IPS-NIHi11 (cell line): ENCODE measurements around the gene UNK.

Experiments
- DNase-seq: peaks from one replicate; pipeline ENCODE4 v3.0.0; 2012; ENCODE audit warnings: mixed read lengths, low spot score

Gene UNK

DNA sequence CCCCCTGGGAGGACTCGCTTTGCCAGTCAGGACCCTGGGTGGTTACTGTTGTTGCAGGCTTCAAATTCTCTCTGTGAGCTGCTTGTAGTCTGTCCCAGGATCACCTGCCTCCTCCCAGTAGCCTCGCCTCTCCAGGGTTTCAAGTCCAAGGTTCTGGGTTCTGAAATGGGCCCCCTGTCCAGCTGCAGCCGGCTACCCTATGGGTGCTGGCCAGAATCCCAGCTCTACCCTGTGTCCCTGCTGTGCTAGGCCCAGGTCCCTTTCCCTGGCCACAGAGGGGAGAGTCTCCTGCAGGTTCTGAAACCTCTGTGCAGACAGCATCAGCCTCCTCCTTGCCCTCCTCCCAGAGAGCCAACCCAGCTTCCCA lies 38.2 kb downstream of the UNK start:
- no peak for DNase-seq

DNA sequence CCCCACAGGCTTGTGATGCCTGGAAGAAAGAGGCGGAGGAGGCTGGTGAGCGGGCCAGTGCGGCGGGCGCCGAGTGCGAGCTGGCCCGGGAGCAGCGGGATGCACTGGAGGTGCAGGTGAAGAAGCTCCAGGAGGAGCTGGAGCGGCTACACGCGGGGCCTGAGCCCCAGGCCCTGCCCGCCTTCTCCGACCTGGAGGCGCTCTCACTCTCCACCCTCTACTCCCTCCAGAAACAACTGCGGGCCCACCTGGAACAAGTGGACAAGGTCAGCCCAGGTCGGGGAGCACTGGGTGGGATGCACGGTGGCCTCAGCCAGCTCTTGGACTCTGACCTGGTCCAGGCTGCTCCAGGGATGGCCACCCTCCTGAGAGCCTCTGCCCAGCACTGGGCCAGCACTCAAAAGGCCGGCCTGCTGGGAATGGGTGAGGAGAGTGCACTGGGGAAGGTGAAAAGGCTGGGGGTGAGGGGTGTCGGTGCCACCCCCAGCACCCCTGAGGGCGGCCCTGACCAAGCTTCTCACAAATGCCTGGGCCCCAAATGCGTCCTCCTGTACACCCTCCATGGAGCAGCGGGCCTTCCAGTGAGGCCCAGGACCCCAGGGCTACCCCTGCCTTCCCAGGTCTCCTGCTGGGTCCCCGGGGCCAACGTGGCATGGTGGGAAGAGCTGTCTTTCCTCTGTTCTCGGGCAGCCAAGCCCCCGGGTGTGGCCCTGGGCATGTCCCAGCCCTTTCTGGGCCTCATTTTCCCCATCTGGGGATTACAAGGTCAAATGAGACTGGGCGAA lies 38.8 kb downstream of the UNK start:
- DNase-seq, result no peak

DNA sequence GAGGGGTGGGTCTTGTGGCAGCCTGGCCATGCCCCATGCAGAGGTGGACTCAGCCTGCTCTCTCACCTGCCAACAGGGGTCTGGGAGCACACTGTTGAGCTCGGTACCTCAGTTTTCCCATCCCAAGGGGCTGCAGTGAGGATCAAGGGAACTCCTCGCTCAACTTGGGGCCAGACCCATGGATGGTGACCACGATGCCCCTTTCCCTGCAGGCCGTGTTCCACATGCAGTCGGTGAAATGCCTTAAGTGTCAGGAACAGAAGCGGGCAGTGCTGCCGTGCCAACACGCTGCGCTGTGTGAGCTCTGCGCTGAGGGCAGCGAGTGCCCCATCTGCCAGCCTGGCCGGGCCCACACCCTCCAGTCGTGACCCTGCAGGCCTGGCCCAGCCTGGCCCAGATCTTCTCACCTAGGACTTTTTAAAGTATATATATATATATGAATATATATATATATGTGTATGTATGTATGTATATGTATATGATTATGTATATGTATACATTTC lies 39.5 kb downstream of the UNK start:
- DNase-seq, result no peak

DNA sequence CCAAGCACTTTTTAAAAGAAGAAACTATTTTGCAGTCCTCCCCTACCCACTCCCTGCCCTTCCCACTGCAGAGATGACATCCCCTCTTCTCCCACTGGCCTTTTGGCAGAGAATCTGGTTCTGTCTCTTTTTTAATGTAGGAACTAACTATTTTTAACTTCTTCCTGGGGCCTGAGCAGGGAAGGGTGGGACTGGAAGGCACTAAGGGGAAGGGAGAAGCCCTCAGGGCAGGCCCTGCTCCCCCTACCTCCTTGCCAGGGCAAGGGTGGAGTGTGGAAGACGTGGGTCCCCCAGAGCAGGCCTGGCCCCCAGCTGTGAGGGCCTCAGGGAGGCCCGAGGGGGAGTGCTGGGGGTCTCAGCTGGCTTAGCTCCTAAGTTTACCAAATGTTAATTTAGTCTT lies 40.1 kb downstream of the UNK start:
- no peak for DNase-seq

DNA sequence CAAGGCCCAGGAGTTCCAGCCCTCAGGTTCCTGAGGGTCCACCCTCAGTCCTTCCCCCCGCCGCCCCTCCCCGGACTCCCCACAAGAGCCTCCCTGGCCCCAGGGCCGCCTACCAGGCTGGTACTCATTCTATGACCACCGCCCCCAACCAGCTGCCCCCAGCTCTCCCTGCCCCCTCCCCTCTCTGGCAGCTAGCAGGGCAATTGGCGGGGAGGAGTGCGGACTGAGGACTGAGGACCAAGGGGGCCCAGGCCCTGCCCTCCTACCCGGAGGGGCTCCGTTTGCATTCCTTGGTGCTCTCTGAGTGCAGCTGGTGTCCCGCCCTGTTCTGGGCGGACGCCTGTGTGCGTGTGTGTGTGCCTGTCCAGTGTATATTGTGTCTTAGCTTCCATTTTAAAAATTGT lies 40.5 kb downstream of the UNK start:
- no peak for DNase-seq

DNA sequence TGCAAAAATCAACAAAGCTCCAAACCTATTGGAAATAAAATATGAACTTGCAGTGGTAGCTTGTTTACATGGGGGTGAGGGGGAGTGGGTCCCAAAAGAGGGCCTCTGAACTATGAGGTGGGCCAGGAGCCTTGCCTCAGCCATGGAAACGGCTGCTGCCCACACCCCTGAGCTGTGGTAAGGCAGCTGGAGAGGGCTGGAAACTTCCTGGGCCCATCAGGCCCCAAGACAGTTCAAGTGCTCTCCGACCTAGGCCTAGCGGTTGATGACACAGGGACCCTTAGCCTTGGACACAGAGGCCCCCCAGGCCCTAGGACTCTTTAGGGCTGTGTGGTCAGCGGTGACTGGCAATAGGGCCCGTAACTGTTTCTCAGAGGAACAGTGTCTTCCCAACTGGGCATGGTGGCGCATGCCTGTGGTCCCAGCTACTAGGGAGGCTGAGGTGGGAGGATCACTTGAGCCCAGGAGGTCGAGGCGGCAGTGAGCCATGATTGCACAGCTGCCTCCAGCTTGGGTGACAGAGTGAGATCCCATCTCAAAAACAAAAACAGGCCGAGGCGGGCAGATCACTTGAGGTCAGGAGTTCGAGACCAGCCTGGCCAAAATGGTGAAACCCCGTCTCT lies 41.3 kb downstream of the UNK start:
- no peak for DNase-seq

DNA sequence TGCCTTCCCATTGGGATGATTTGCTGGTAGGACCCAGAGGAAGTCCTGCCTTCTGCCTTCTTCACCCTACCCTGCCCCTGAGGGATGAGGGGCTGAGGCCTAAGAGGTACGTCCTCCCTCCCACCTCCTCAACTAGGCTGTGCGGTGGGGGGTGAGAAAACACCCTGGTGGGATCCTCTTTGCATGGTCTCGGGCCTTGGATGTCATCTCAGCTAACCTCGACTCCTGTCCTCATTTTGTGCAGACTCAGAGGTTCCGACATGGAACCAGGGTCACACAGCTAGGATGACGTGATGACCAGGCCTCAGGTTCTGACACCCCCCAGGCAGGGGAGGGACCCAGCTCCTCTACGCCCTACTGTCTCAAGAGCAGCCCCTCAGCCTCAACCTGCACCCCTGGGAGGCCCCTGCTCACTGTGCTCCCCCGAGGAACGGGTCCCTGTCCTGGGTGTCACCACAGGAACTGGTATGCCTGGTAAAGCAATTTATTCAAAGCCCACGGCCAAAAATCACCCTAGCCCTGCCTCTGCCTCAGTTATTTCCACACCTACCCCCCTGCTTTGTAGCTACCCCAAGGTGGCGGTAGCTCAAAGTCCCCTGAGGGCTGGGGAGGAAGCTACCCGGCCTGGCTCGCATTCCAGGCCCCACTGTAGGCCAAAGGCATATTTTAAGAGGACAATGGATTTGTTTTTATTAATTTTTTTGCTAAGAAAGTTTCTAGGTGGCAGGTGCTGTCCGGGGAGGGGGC lies 42.1 kb downstream of the UNK start:
- DNase-seq, result no peak

DNA sequence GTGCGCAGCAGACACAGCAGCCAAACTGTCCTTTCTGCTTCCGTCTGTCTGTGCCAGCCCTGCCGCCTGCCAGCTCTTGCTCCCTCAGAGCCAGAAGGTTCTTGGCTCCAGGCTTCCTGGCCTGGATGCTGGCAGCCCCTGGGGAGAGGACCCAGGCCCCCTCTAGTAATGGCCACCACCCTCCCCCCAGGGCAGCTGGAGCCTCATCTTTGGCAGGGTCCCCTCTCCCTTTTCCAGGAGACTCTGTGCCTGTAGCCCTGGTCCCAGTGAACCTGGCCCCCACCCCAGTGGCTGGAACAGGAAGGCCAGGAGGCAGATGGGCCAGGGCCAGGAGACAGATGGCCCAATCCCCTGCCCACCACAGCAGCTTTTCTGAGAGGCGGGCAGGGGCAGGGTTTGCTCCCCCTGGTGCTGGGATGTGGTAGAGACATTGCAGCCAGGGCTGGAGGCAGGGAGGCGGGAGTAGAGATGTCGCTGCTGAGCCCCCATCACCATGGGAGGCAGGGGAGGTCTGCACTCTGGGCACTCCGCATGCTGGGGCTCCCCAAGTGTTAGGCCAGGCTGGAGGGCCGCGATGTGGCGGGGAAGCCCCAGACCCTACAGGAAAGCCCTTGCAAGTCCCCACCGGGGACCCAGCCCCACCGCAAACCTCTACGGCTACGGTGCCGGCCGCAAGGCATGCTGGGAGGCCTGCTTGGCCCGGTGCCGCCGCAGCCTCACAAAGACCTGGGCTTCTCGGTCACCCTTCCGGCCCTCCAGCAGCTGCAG lies 42.9 kb downstream of the UNK start:
- DNase-seq, result peak; percentile 92

DNA sequence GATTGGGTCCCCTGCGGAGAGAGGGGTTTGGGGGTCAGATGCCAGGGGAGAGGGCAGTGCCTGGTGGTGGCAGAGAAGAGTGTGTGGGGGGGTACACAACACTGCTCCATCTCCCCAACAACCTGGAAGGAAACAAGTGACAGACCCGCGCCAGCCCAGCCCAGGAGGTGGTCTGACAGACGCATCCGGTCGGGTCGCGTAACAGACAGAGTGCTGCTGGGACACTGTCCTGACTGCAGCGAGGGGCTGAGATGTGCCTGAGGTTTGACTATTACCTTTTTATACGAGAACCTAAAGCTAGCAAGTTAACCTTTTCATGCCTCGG lies 43.4 kb downstream of the UNK start:
- no peak for DNase-seq

DNA sequence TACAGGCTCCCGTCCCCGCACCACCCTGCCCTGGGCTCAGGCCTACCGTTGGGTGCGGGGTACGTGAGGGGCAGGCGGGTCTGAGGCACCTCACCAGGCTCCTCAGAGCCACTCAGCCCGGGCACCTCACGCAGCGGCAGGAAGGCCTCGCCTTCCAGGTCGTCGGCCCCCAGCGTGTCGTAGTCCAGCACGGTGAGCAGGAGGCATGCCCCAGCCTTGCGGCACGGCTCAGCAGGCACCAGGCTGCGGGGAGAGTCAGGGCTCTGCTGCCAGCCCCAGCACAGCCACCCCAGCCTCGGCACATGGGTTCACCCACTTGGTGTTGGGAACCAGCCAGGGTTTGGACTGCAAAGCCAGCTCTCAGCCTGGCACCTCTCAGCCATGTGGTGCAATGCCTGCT lies 44.1 kb downstream of the UNK start:
- no peak for DNase-seq

DNA sequence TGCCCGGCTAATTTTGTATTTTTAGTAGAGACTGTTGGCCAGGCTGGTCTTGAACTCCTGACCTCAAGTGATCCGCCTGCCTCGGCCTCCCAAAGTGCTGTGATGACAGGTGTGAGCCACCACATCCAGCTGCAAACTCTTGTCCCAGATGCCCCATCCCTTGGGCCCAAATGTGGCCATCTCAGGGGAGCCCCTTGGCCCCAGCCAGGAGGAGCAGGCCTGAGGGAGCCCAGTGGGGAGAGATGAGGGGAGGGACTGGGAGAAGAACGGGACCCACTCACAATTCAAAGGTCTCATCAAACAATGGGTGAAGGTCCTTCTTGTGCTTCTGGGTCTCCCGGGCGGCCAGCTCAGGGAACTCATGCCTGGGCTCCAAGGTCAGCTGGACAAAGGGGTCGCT lies 45.1 kb downstream of the UNK start:
- no peak for DNase-seq

DNA sequence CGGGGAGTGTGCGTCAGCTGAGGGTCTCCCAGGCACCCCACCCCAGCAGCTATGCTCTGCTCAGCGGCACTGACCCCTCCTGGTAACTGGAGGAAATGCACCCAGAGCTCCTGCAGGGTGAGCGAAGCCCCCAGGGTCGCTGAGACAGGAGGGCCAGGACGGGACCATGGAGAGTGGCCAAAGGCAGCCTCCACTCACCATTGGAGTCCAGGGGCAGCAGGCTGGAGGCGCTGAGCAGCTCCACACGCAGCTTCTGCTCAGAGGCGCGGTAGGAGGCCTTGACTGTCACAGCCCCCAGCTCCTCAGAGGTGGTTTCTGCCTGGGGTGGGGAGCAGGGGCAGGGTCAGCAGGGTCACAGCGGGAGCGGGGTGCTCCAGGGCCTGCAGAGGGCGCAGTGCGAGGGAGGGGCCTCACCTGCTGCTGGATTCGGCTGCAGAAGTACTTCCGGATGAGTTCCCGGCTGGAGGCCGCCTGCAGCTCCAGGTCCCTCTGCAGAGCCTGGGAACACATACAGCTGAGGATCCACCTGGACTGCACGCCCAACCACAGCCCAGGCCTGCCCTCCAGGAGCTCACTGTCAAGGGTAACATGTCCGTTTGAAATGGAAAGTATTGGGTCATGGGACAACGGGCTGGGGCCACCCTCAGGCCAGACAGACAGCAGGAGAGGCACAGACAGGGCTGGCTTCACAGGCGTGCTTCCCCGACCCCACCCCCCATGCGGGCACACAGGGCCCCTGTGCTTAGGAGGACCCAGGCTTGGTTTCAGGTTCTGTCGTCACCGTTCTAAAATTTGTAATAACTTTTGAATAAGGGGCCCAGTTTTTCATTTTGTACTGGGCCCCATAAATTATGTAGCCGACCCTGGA lies 45.8 kb downstream of the UNK start:
- peak; percentile 82 for DNase-seq

DNA sequence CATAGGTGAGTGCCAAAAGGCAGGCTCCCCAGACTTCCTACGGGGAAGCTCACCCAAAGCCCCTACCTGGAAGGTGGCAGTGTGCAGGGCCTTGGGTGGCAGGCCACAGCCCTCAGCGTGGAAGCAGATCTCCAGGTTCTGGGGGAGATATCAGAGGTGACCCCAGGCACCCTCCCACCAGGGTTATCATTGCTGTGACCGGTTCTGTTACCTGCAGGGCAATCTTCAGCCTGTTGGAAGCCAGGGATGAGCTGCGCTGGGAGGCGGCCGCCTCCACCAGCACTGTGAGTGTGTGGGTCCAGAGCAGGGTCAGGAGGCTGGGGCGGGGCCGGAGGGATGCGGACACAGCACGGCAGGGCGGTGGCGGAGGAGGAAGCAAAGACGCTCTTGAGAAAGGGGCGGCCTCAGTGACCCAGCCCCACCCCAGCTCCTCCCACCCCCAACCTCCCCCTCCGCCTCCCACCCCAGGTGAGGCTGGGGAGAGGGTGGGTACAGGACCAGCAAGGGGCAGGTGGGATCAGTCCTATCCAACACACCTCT lies 46.5 kb downstream of the UNK start:
- DNase-seq, result no peak

DNA sequence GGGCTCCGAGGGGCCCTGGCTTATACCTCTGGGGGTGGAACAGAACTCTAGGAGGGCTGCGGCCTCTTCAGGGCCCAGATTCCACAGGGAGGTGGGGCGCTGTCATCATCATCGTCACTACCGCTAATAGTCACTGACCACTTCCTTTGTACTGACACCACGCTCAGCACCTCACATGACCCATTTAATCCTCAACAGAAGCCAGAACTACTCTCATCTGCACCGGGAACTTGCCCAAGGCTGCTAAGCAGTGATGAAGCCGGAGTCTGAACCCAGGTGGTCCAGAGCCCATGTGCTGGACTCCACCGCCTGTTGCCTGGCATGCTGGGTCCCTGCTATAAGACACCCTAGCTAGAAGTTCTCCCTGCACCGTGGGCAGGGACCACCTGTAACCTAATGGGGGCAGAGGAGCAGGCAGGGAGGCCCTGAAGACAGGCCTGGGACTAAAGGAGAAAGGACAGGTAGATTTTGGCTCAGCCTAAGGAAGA lies 47.6 kb downstream of the UNK start:
- DNase-seq, result no peak

DNA sequence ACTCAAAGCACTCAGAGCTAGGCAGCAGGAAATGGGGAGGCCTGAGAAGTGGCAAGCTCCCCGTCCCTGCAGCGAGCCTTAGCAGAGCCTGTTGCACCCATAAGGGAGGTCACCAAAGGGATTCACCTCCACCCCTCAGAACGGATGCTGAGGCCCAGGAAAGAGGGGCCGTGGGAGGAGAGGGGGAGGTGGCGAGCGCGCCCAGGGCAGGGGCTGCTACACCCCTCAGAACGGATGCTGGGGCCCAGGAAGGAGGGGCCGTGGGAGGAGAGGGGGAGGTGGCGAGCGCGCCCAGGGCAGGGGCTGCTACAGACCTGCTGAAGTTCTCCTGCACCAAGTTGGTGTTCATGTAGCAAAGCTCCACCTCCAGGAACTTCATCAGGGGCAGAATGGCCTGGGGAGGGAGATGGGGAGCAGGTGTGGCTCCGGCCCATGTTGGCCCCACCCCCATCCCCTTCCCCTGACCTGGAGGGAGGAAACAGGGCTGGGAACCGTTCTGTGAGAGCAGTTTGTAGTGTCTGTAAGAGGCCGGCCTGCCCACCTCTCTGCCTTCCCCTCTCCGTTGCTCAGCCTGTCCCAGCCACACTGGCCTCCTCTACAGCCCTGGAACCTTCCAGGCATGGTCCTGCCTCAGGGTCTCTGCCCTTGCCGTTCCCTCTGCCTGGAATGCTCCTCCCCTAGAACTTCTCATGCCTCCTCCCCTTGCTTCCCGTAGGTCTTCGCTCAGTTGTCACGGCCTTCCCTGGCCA lies 48.2 kb downstream of the UNK start:
- DNase-seq, result peak; percentile 78

DNA sequence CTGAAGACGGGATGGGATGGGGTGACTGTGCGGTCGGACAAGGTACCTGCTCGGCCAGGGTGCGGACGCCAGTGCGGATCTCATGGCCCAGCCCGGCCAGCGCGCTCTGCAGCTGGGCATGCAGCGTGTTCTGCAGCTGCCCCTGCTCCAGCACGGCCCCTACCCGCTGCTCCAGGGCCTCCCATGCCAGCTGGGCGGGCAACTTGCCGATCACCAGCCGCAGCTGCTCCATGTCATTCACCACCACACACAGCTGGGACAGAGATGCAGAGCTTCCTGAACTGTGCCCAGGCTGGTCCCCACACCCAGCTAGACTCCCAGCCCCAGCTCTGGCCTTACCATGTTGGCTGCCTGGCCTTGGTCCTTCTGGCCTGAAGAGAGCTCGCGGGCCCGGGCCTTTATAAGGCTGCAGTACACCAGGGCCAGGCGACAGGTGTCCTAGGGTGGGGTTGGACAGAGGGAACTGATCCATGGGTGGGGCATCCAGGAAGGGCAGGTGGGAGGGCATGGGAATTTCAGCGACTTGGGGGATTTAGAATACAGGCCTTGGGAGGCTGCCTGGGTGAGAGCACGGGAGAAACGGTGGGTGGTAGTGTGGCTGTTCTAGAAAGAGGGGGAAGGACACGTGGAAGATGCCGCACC lies 49.8 kb downstream of the UNK start:
- DNase-seq, result no peak

DNA sequence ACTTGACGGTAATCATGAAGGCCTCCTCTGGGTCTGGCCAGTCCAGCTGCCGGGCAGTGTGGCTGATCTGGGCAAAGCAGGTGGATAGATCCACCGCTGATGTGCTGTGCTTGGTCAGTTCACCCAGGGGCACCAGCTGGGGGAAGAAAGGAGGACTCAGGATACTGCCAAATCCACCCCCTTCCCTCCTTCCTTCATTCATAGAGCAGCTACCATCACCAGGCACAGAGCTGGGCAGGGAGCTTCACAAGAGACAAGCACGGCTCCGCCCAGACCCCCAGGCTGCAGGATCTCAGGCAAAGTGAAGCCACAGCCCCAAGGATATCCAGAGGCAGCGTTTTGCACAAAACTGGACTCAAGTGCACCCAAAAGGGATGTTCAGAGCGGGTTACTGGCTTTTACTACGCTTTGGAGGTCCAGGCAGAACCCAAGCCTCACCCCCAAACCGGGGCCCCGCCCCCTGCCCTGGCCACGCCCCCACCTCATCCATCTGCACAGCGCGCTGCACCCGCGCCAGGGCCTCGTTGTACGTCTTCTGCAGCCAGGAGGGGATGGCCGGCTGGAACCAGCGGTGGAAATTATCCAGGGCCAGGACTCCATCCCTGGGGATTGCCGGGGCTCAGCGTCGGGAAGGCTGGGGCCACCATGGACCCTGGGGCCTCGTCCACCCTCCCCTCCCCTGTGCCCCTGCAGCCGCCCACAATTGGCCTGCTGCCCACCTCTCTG lies 50.5 kb downstream of the UNK start:
- peak; percentile 82 for DNase-seq

DNA sequence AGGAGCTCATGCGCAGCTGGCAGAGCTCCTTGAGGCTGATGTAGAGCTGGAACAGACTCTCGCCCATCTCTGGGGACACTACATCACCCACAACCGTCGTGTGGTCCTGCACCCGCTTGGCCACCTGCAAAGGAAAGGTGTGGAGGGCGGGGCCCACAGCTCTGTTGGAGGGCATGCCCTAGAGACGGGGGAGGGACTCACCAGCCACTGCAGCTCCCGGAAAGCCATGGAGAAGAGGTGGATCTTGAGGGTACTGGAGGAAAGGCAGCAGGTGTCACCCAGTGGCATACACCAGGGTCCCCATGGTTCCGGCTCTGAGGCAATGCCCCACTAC lies 51.0 kb downstream of the UNK start:
- DNase-seq, result no peak

DNA sequence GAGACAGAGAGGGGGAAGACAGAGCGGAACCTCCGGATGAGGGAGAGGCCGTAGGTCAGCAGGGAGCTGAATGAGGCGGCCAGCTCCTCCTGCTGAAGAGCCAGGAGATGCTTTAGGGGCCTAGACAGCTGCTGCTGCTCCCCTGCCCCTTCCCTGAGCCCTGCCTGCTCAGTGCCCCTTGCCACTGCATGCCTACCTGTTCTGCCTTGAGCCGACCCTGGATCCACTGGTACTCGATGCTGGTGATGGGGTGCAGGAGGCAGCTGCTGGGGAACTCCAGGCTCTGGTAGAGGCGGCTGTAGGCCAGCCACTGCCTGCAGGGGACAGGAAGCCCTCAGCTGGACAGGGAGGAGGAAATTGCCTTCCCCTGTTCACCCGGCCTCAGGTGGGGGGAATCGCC lies 52.0 kb downstream of the UNK start:
- DNase-seq, result no peak
